ENCODE measurements around the gene COPS7B. TPM values are rescaled to one million over a fixed set of nuclear protein-coding genes. Genes with fewer than 3 reads are reported as not detected.

COPS7B gene
- total and polyA plus RNA-seq, 2 of the 8 experiments (the other 6 are each of a cell fraction or from before 2014, with no cell fraction given): 62.2 to 72.1 TPM

GRCh38 chr2:231765496-231765929 lies 20.7 kb upstream of the COPS7B start:
- Histone ChIP-seq H4K20me1 (replicated peaks in 1 of 2; ENCODE audit: control insufficient read depth in 1 of 2, insufficient read depth in 2 of 2, low read length in 2 of 2) (no peaks in the 10 kb centered on the region), H3K23ac (ENCODE audit: insufficient read length) (no peak overlapping the region)

More at GRCh38 chr2:231765496-231765929, 20.7 kb upstream of the COPS7B start:
- no peak for DNase-seq (ENCODE audit: low read depth in 1 of 2, low spot score in 2 of 2)
- Histone ChIP-seq H3K36me3 (ENCODE audit: control insufficient read depth in 2 of 4, insufficient read depth in 4 of 4, low read length in 3 of 4) (no peaks in the 10 kb centered on the region), H2AK5ac (ENCODE audit: low read depth, low read length) (no peak overlapping the region), H2BK20ac (ENCODE audit: low read length) (no peak overlapping the region), H3K14ac (ENCODE audit: insufficient read length) (no peak overlapping the region), H3K9ac (replicated peaks in 1 of 4; ENCODE audit: extremely low read depth in 1 of 4, low read depth in 3 of 4, low read length in 3 of 4) (no peak overlapping the region), H3K4ac (replicated peaks; ENCODE audit: insufficient read length, low read depth, low read length) (no peak overlapping the region), H4K5ac (ENCODE audit: insufficient read length, low read depth, low read length) (no peak overlapping the region), H3K79me1 (ENCODE audit: low read depth, low read length) (no peaks in the 10 kb centered on the region; the same call in 1 of the 2 replicates), H3K27me3 (replicated peaks in 1 of 4; ENCODE audit: control insufficient read depth in 3 of 4, extremely low read depth in 1 of 4, insufficient read depth in 3 of 4, low read length in 3 of 4) (no peaks in the 10 kb centered on the region), H4K8ac (ENCODE audit: extremely low read depth, insufficient read depth, low read length) (no peak overlapping the region), H3K18ac (ENCODE audit: extremely low read depth, low read length) (no peak overlapping the region), H3K4me2 (ENCODE audit: insufficient read depth in 1 of 2, low read depth in 2 of 2, low read length in 2 of 2) (no peak overlapping the region), H2BK5ac (ENCODE audit: low read depth, low read length) (no peak overlapping the region), H3K4me1 (replicated peaks in 1 of 4; ENCODE audit: control insufficient read depth in 3 of 4, insufficient read depth in 4 of 4, low read length in 3 of 4) (no peaks in the 10 kb centered on the region; a peak in 1 of 7 replicates), H2BK120ac (replicated peaks; ENCODE audit: low read depth, low read length) (no peak overlapping the region), H2BK12ac (ENCODE audit: low read depth, low read length) (no peak overlapping the region), H4K91ac (replicated peaks; ENCODE audit: insufficient read length, low read length) (no peak overlapping the region), H3K79me2 (ENCODE audit: control insufficient read depth in 1 of 2, insufficient read depth in 2 of 2, low read length in 2 of 2) (no peaks in the 10 kb centered on the region; a peak in 1 of 4 replicates), H3K27ac (ENCODE audit: low read depth, low read length) (no peak overlapping the region), H3K56ac (replicated peaks; ENCODE audit: insufficient read length, low read depth, low read length) (no peak overlapping the region), H2BK15ac (ENCODE audit: low read length) (no peak overlapping the region), H3K4me3 (ENCODE audit: extremely low read depth in 1 of 4, insufficient read depth in 2 of 4, low read depth in 3 of 4, low read length in 4 of 4) (no peak overlapping the region), H3K9me3 (ENCODE audit: insufficient read depth in 2 of 2, low read depth in 1 of 2, low read length in 1 of 2) (no peaks in the 10 kb centered on the region), H2AFZ (ENCODE audit: low read length) (no peak overlapping the region), H3K23me2 (ENCODE audit: low read depth, low read length) (no peaks in the 10 kb centered on the region)
- TF ChIP-seq KDM4A (IDR thresholded peaks at IDR 0.05; ENCODE audit: low read depth, low read length, severe bottlenecking): no peak
- no peak for TF ChIP-seq RAD21 (IDR thresholded peaks at IDR 0.05 in 1 of 2, conservative IDR thresholded peaks at IDR 0.05 in 1 of 2; ENCODE audit: low read depth in 2 of 2, low read length in 2 of 2)
- no peak for TF ChIP-seq RNF2 (IDR thresholded peaks at IDR 0.05; ENCODE audit: borderline replicate concordance, low read depth, low read length, missing control alignments, poor library complexity, severe bottlenecking)
- TF ChIP-seq SP4 (IDR thresholded peaks at IDR 0.05; ENCODE audit: low read length): no peak
- no peak for TF ChIP-seq SAP30 (IDR thresholded peaks at IDR 0.05; ENCODE audit: insufficient read depth, insufficient replicate concordance, low read length)
- peak; percentile 84 for TF ChIP-seq MAFK (IDR thresholded peaks at IDR 0.05; ENCODE audit: low read depth, low read length)
- TF ChIP-seq CBX8 (IDR thresholded peaks at IDR 0.05; ENCODE audit: borderline replicate concordance, low read depth, low read length): no peak
- no peak for TF ChIP-seq ATF3 (IDR thresholded peaks at IDR 0.05; ENCODE audit: insufficient read depth, low read depth, low read length)
- no peak for TF ChIP-seq SIN3A (conservative IDR thresholded peaks at IDR 0.05 in 1 of 2, IDR thresholded peaks at IDR 0.05 in 1 of 2; ENCODE audit: low read depth in 1 of 2, low read length in 2 of 2)
- ChIA-PET POLR2A (ENCODE audit: partially characterized antibody) (interaction anchor here (0.6 kb wide), 1 partner anchor 14 kb away, joined by 3 read pairs; no protein-coding TSS in a partner anchor), CTCF (ENCODE audit: partially characterized antibody) (interaction anchor here (1.0 kb wide), 1 partner anchor 154 kb away, joined by 4 read pairs; no protein-coding TSS in a partner anchor)
- no peak for FAIRE-seq

All from H1 (cell line).